SK-N-SH (cell line): ENCODE measurements around the gene TMEM59. TPM values are rescaled to one million over a fixed set of nuclear protein-coding genes. Genes with fewer than 3 reads are reported as not detected.

Source experiments
- CTCF ChIA-PET: fragments of 300-600, 350-600 bp; formaldehyde crosslinking; extraction: SDS; loops from one replicate; lab custom pipeline; 2021; lab: Yijun Ruan, JAX
- POLR2A ChIA-PET: fragments of 350-600 bp; sonication (Branson Sonifier 250); formaldehyde crosslinking; extraction: SDS; loops from one replicate; lab custom pipeline; 2020; ENCODE audit warnings: antibody characterized with exemption, inconsistent platforms; lab: Yijun Ruan, JAX
- DNase-seq: peaks from one replicate; pipeline ENCODE4 v3.0.0; 2012
- H2AFZ ChIP-seq: fragments of 200-600 bp; sonication (generic); 2 replicates; pipeline ENCODE4 v1.8.1; 2016; ENCODE audit warnings: antibody characterized with exemption, mild to moderate bottlenecking, low read depth
- H3F3A ChIP-seq: fragments of 200-600 bp; sonication (generic); replicated peaks from 2 replicates; pipeline ENCODE3; 2016; ENCODE audit warnings: antibody characterized with exemption, mild to moderate bottlenecking; ENCODE audit not compliant: insufficient read depth
- H3K27ac ChIP-seq, 2 experiments: fragments of 200-500 bp in 1 of 2; fragments of 200-600 bp in 1 of 2; sonication (Bioruptor generic) in 1 of 2; sonication (generic), shearing (Covaris generic) in 1 of 2; 2 replicates each; pipeline versions ENCODE4 v1.5.1 to v1.6.1; 2014 to 2016; ENCODE audit warnings: low read depth in 2 of 2, inconsistent platforms in 1 of 2, low read length in 1 of 2, mild to moderate bottlenecking in 1 of 2, mixed read lengths in 1 of 2
- H3K27me3 ChIP-seq: fragments of 200-600 bp; sonication (generic), shearing (Covaris generic); 2 replicates; pipeline ENCODE4 v1.6.1; 2016; ENCODE audit warnings: mixed run types; ENCODE audit not compliant: insufficient read depth
- H3K36me3 ChIP-seq, 2 experiments: fragments of 200-500 bp in 1 of 2; fragments of 200-600 bp in 1 of 2; sonication (Bioruptor generic) in 1 of 2; sonication (generic) in 1 of 2; replicated peaks in 1 of 2; 2 replicates each; pipeline versions ENCODE3 to v1.5.1; 2014 to 2016; ENCODE audit warnings: low read length in 1 of 2, mild to moderate bottlenecking in 1 of 2; ENCODE audit not compliant: insufficient read depth in 2 of 2, control insufficient read depth in 1 of 2
- H3K4me1 ChIP-seq, 2 experiments: fragments of 200-500 bp in 1 of 2; fragments of 200-600 bp in 1 of 2; sonication (Bioruptor generic) in 1 of 2; sonication (generic), shearing (Covaris generic) in 1 of 2; 2 replicates each; pipeline versions ENCODE4 v1.5.1 to v1.6.1; 2014 to 2016; ENCODE audit warnings: low read depth in 1 of 2, low read length in 1 of 2, mixed run types in 1 of 2; ENCODE audit not compliant: insufficient read depth in 2 of 2, control insufficient read depth in 1 of 2
- H3K4me2 ChIP-seq: fragments of 200-600 bp; sonication (generic), shearing (Covaris generic); 2 replicates; pipeline ENCODE4 v1.6.1; 2017; ENCODE audit warnings: mixed run types
- H3K4me3 ChIP-seq, 2 experiments: fragments of 200-500 bp in 1 of 2; fragments of 200-600 bp in 1 of 2; sonication (Bioruptor generic) in 1 of 2; sonication (generic), shearing (Covaris generic) in 1 of 2; 2 replicates each; pipeline versions ENCODE4 v1.5.1 to v1.8.1; 2014 to 2016; ENCODE audit warnings: low read depth in 2 of 2, inconsistent platforms in 1 of 2, low read length in 1 of 2, mild to moderate bottlenecking in 1 of 2, mixed read lengths in 1 of 2, moderate library complexity in 1 of 2
- H3K79me2 ChIP-seq: fragments of 200-600 bp; sonication (generic); 2 replicates; pipeline ENCODE4 v1.8.1; 2017; ENCODE audit warnings: mild to moderate bottlenecking; ENCODE audit not compliant: insufficient read depth
- H3K9ac ChIP-seq: fragments of 200-600 bp; sonication (generic); 2 replicates; pipeline ENCODE4 v1.6.1; 2017; ENCODE audit warnings: mixed run types
- H3K9me2 ChIP-seq: fragments of 200-600 bp; sonication (generic); 2 replicates; pipeline ENCODE4 v1.6.1; 2017; ENCODE audit warnings: mixed run types
- H3K9me3 ChIP-seq: fragments of 200-600 bp; sonication (generic); 2 replicates; pipeline ENCODE4 v1.6.1; 2017; ENCODE audit warnings: mixed run types, mild to moderate bottlenecking, moderate library complexity
- H4K20me1 ChIP-seq: fragments of 200-600 bp; sonication (generic); 2 replicates; pipeline ENCODE4 v1.6.1; 2017; ENCODE audit warnings: mild to moderate bottlenecking, mixed run types; ENCODE audit not compliant: insufficient read depth
- EZH2phosphoT487 ChIP-seq: fragments of 200-600 bp; sonication (generic); IDR thresholded peaks from 2 replicates; pipeline ENCODE4 v1.6.1; 2017; ENCODE audit warnings: low read depth, mixed run types, mild to moderate bottlenecking, antibody characterized with exemption, moderate library complexity, borderline replicate concordance
- GATA2 ChIP-seq: sonication (generic); formaldehyde crosslinking; IDR thresholded peaks from 2 replicates; pipeline ENCODE4 v1.5.0; 2020; ENCODE audit warnings: mild to moderate bottlenecking, missing genetic modification reagents
- IRF3 ChIP-seq: fragments of 150-350 bp; IDR thresholded peaks from 2 replicates; pipeline ENCODE4 v1.6.1; 2016; ENCODE audit warnings: mild to moderate bottlenecking, low read depth, low read length
- MEF2A ChIP-seq: IDR thresholded peaks from 2 replicates; pipeline ENCODE4 v1.4.0; 2012; ENCODE audit warnings: low read depth, borderline replicate concordance
- NFIC ChIP-seq: IDR thresholded peaks from 2 replicates; pipeline ENCODE4 v1.4.0; 2012; ENCODE audit warnings: borderline replicate concordance
- POLR2AphosphoS5 ChIP-seq: IDR thresholded peaks from 2 replicates; pipeline ENCODE4 v1.6.1; 2012; ENCODE audit warnings: low read depth, low read length
- RCOR1 ChIP-seq: fragments of 150-350 bp; IDR thresholded peaks from 2 replicates; pipeline ENCODE4 v1.6.1; 2017; ENCODE audit warnings: antibody characterized with exemption, low read length
- RFX5 ChIP-seq: IDR thresholded peaks from 2 replicates; pipeline ENCODE4 v1.6.1; 2012; ENCODE audit warnings: mild to moderate bottlenecking, improper control_type of control experiment, low read length
- RXRA ChIP-seq: IDR thresholded peaks from 2 replicates; pipeline ENCODE4 v1.4.0; 2012; ENCODE audit warnings: low read depth, mild to moderate bottlenecking, borderline replicate concordance
- SIN3A ChIP-seq: IDR thresholded peaks from 2 replicates; pipeline ENCODE4 v1.6.1; 2012; ENCODE audit warnings: low read depth, mild to moderate bottlenecking, low read length, moderate library complexity, borderline replicate concordance
- SMC3 ChIP-seq: IDR thresholded peaks from 2 replicates; pipeline ENCODE4 v1.6.1; 2012; ENCODE audit warnings: low read depth, low read length, improper control_type of control experiment
- TCF12 ChIP-seq: IDR thresholded peaks from 2 replicates; pipeline ENCODE4 v1.4.0; 2012
- TEAD4 ChIP-seq: IDR thresholded peaks from 2 replicates; pipeline ENCODE4 v1.4.0; 2012; ENCODE audit warnings: mild to moderate bottlenecking, borderline replicate concordance; ENCODE audit not compliant: insufficient read depth
- WGBS: methylation state at CpG from one replicate; pipeline ENCODE4 v1.1.6; 2017; ENCODE audit warnings: low lambda C conversion rate; 5-methylcytosine and 5-hydroxymethylcytosine counted together
- polyA plus RNA-seq, 3 experiments: library from polyadenylated mRNA; depleted of rRNA; stranded (reverse); fragments of >200 nt; gene quantifications; 2 replicates each; pipeline ENCODE4 v1.2.3, GENCODE V29; 2012
- TF ChIP-seq, protein P1 (sequence below): IDR thresholded peaks from 2 replicates; pipeline ENCODE4 v1.4.0; 2012; ENCODE audit warnings: low read depth, borderline replicate concordance
- TF ChIP-seq, protein P2 (sequence below): fragments of 200-600 bp; sonication (generic); IDR thresholded peaks from 2 replicates; pipeline ENCODE4 v1.6.1; 2017; ENCODE audit warnings: antibody characterized with exemption, mild to moderate bottlenecking, moderate library complexity
- TF ChIP-seq, protein P3 (sequence below): IDR thresholded peaks from 2 replicates; pipeline ENCODE4; 2012

Gene TMEM59
- polyA plus RNA-seq, 1 of the 3 experiments (the other 2 are of a cell fraction) = 249 TPM

- H3K4me2 ChIP-seq = no peak overlapping the region
- no peaks in the 10 kb centered on the region for H3K9me3 ChIP-seq
- H4K20me1 ChIP-seq = no peaks in the 10 kb centered on the region
- H3K27ac ChIP-seq = no peak overlapping the region
- CTCF ChIA-PET = interaction anchor here (0.9 to 1.4 kb wide), 3 partner anchors 14 to 124 kb away, joined by 3 read pairs; no protein-coding TSS in a partner anchor
- no peak for TF ChIP-seq NFIC
- TF ChIP-seq RFX5 = no peak
- TF ChIP-seq POLR2AphosphoS5 = no peak
- no peak for TF ChIP-seq MEF2A
- TF ChIP-seq SMC3 = no peak
- no peak for TF ChIP-seq RCOR1
- TF ChIP-seq EZH2phosphoT487 = no peak
- no peak for TF ChIP-seq TCF12
- no peak for TF ChIP-seq TEAD4
- TF ChIP-seq IRF3 = no peak
- TF ChIP-seq RXRA = no peak
- TF ChIP-seq SIN3A = no peak
- TF ChIP-seq, protein P1, sequence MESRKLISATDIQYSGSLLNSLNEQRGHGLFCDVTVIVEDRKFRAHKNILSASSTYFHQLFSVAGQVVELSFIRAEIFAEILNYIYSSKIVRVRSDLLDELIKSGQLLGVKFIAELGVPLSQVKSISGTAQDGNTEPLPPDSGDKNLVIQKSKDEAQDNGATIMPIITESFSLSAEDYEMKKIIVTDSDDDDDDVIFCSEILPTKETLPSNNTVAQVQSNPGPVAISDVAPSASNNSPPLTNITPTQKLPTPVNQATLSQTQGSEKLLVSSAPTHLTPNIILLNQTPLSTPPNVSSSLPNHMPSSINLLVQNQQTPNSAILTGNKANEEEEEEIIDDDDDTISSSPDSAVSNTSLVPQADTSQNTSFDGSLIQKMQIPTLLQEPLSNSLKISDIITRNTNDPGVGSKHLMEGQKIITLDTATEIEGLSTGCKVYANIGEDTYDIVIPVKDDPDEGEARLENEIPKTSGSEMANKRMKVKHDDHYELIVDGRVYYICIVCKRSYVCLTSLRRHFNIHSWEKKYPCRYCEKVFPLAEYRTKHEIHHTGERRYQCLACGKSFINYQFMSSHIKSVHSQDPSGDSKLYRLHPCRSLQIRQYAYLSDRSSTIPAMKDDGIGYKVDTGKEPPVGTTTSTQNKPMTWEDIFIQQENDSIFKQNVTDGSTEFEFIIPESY = no peak
- TF ChIP-seq GATA2 (CRISPR knock-in tag) = no peak
- TF ChIP-seq, protein P2, sequence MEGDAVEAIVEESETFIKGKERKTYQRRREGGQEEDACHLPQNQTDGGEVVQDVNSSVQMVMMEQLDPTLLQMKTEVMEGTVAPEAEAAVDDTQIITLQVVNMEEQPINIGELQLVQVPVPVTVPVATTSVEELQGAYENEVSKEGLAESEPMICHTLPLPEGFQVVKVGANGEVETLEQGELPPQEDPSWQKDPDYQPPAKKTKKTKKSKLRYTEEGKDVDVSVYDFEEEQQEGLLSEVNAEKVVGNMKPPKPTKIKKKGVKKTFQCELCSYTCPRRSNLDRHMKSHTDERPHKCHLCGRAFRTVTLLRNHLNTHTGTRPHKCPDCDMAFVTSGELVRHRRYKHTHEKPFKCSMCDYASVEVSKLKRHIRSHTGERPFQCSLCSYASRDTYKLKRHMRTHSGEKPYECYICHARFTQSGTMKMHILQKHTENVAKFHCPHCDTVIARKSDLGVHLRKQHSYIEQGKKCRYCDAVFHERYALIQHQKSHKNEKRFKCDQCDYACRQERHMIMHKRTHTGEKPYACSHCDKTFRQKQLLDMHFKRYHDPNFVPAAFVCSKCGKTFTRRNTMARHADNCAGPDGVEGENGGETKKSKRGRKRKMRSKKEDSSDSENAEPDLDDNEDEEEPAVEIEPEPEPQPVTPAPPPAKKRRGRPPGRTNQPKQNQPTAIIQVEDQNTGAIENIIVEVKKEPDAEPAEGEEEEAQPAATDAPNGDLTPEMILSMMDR = no peak
- TF ChIP-seq, protein P3, sequence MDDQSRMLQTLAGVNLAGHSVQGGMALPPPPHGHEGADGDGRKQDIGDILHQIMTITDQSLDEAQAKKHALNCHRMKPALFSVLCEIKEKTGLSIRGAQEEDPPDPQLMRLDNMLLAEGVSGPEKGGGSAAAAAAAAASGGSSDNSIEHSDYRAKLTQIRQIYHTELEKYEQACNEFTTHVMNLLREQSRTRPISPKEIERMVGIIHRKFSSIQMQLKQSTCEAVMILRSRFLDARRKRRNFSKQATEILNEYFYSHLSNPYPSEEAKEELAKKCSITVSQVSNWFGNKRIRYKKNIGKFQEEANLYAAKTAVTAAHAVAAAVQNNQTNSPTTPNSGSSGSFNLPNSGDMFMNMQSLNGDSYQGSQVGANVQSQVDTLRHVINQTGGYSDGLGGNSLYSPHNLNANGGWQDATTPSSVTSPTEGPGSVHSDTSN = no peak
- no peaks in the 10 kb centered on the region for H3K27me3 ChIP-seq
- H3K4me3 ChIP-seq = no peak overlapping the region
- no peak overlapping the region for H3K9ac ChIP-seq
- H3K9me2 ChIP-seq = no peaks in the 10 kb centered on the region
- no peak overlapping the region for H2AFZ ChIP-seq
- H3K79me2 ChIP-seq = no peaks in the 10 kb centered on the region
- no peaks in the 10 kb centered on the region for H3F3A ChIP-seq
- H3K4me1 ChIP-seq = peaks cover 0 to 8% of the 10 kb centered on the region in 2 experiments; a peak in 1 of 4 replicates
- no peak for DNase-seq
- POLR2A ChIA-PET = no interaction called here
- WGBS = 45% methylated on average over 8 of the region's 9 CpGs
- no peaks in the 10 kb centered on the region for H3K36me3 ChIP-seq
Observed at GRCh38 chr1:54002544-54003248, 50.3 kb downstream of the TMEM59 start.
